ENCODE measurements around the gene BHLHE23. TPM values are rescaled to one million over a fixed set of nuclear protein-coding genes. Genes with fewer than 3 reads are reported as not detected.

BHLHE23 gene
- total and polyA plus RNA-seq, 5 donors from 2014 or later: not detected

DNA sequence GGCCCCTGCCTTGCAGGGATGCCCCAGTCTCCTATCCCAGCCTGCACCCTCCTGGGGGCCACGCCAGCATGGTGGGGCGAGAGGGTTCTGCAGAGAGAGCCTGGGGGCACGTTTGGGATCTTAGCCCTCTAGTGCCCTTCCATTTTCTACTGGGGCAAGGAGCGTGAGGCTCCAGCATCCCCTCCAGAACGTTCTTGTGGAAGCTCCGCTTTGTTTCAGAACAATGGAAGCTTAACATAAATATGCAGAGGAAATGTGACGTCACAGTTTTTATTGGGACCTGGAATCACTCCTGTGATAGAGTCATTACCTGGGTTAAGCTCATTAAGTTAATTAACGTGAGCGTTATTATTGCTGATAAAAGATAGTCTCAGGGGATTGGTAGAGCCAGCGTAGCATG, 19.6 kb downstream of the BHLHE23 start:
- Mint-ChIP-seq H3K4me3 (no peak overlapping the region), H3K27me3 (peaks cover 31% of the 10 kb centered on the region), H3K4me1 (peaks cover 0 to 6% (median 3%) of the 10 kb centered on the region in 4 donors), H3K36me3 (no peaks in the 10 kb centered on the region), H3K9me3 (no peaks in the 10 kb centered on the region), H3K27ac (no peak overlapping the region)
- Histone ChIP-seq H3K9me3 (ENCODE audit: control insufficient read depth in 2 of 2, low read length in 2 of 2) (no peaks in the 10 kb centered on the region), H3K4me1 (ENCODE audit: control insufficient read depth, insufficient read depth, low read length, poor library complexity, severe bottlenecking) (peaks cover 12% of the 10 kb centered on the region), H3K4me3 (ENCODE audit: low read depth, low read length) (no peak overlapping the region), H3K36me3 (ENCODE audit: control insufficient read depth, insufficient read depth, low read length) (no peaks in the 10 kb centered on the region), H3K27me3 (ENCODE audit: control insufficient read depth, insufficient read depth, low read length) (peaks cover 4% of the 10 kb centered on the region), H3K27ac (ENCODE audit: insufficient read depth, low read length, poor library complexity, severe bottlenecking) (no peak overlapping the region)
- ATAC-seq (ENCODE audit: low read depth in 2 of 2): no peak
- DNase-seq: no peak

DNA sequence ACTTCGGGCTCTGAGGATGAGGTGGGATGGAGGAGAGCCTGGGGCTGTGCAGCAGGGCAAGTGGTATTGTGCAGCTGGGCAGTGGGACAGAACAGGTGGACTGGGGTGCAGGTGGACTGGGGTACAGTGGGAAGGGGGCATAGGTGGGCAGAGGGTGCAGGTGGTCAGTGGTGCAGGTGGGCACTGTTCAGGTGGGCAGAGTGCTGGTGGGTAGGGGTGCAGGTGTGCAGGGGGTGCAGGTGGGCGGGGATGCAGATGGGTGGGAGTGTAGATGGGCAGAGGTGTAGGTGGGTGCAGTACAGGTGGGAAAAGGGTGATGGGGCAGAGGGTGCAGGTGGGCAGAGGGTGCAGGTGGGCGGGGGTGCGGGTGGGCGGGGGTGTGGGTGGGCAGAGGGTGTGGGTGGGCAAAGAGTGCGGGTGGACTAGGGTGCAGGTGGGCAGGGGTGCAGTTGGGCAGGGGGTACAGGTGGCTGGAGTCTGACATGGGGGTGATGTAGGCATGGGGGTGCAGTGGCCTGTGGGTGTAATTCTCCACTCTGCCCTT, 20.4 kb downstream of the BHLHE23 start:
- H3K4me3 ChIP-seq (ENCODE audit: low read depth, low read length): no peak overlapping the region
- H3K36me3 Mint-ChIP-seq: no peaks in the 10 kb centered on the region
- no peaks in the 10 kb centered on the region for H3K36me3 ChIP-seq (ENCODE audit: control insufficient read depth, insufficient read depth, low read length)
- no peaks in the 10 kb centered on the region for H3K9me3 Mint-ChIP-seq
- H3K4me1 Mint-ChIP-seq: peaks cover 0 to 10% (median 3%) of the 10 kb centered on the region in 4 donors
- peaks cover 4% of the 10 kb centered on the region for H3K27me3 ChIP-seq (ENCODE audit: control insufficient read depth, insufficient read depth, low read length)
- H3K4me3 Mint-ChIP-seq: no peak overlapping the region
- no peaks in the 10 kb centered on the region for H3K9me3 ChIP-seq (ENCODE audit: control insufficient read depth in 2 of 2, low read length in 2 of 2)
- ATAC-seq (ENCODE audit: low read depth in 2 of 2): no peak
- DNase-seq: no peak
- no peak overlapping the region for H3K27ac Mint-ChIP-seq
- H3K27ac ChIP-seq (ENCODE audit: insufficient read depth, low read length, poor library complexity, severe bottlenecking): no peak overlapping the region
- H3K27me3 Mint-ChIP-seq: peaks cover 36% of the 10 kb centered on the region
- peaks cover 20% of the 10 kb centered on the region for H3K4me1 ChIP-seq (ENCODE audit: control insufficient read depth, insufficient read depth, low read length, poor library complexity, severe bottlenecking)

DNA sequence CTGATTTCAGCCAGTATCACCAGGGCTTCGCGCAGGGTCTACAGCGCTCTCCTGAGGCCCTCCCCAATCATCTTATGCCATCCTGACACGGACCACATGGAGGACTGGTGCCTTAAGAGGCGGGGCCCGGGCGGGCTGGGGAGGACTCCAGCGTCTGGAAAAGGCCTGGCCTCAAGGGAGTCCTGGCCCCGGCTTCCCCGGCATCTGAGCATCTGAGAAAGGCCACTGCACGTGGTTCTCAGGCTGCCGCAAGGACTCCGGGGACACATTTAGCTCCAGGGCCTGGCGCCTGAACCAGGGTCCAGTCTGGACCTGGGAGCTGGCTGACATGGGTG, 21.4 kb downstream of the BHLHE23 start:
- H3K36me3 Mint-ChIP-seq: no peaks in the 10 kb centered on the region
- H3K36me3 ChIP-seq (ENCODE audit: control insufficient read depth, insufficient read depth, low read length): no peaks in the 10 kb centered on the region
- H3K4me1 Mint-ChIP-seq: peaks cover 0 to 15% (median 4%) of the 10 kb centered on the region in 4 donors
- peaks cover 7% of the 10 kb centered on the region for H3K27me3 ChIP-seq (ENCODE audit: control insufficient read depth, insufficient read depth, low read length)
- DNase-seq (no peak), ATAC-seq (ENCODE audit: low read depth in 2 of 2) (no peak)
- H3K4me1 ChIP-seq (ENCODE audit: control insufficient read depth, insufficient read depth, low read length, poor library complexity, severe bottlenecking): peaks cover 27% of the 10 kb centered on the region
- H3K27me3 Mint-ChIP-seq: peaks cover 45% of the 10 kb centered on the region
- H3K27ac Mint-ChIP-seq: no peak overlapping the region
- no peak overlapping the region for H3K27ac ChIP-seq (ENCODE audit: insufficient read depth, low read length, poor library complexity, severe bottlenecking)
- no peaks in the 10 kb centered on the region for H3K9me3 ChIP-seq (ENCODE audit: control insufficient read depth in 2 of 2, low read length in 2 of 2)
- H3K4me3 Mint-ChIP-seq: no peak overlapping the region
- no peaks in the 10 kb centered on the region for H3K9me3 Mint-ChIP-seq
- H3K4me3 ChIP-seq (ENCODE audit: low read depth, low read length): no peak overlapping the region

DNA sequence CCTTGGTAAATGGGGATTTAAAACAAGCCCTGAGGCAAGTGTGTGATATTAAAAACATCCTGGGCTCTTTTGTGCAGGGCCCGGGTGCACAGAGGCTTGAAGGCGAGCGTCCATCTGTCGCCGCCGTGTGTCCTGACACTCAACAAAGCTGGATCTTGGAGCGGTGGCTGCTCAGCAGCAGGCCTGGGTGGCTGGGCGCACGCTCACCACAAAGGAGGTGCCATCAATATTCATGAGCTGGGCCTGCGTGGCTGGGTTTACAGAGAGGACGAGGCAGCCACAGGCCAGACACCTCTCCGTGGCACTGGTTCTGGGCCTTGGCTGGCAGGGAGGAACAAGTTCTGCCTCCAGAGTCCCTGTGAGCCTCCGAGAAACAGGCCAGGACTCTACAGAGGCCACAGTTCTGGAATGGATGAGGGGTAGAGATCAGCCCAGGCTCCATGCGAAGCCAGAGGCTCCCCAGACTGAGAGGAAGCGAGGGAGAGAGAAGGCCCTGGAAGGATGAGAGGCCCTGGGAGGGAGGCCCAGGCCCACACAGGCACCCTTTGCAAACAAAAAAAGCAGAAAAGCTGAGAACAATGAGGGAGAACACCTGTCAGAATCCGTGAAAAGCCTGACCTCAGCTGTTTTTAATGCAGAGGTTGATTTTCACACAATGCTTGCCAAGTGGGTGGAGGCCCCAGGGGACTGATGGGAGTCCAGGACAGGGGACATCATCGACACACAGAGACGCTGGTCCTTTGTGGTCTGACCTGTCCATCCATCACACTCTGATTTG, 21.9 kb downstream of the BHLHE23 start:
- H3K27ac Mint-ChIP-seq: no peak overlapping the region
- H3K4me1 Mint-ChIP-seq: peaks cover 0 to 17% (median 7%) of the 10 kb centered on the region in 4 donors
- no peak for ATAC-seq (ENCODE audit: low read depth in 2 of 2)
- Histone ChIP-seq H3K4me3 (ENCODE audit: low read depth, low read length) (no peak overlapping the region), H3K4me1 (ENCODE audit: control insufficient read depth, insufficient read depth, low read length, poor library complexity, severe bottlenecking) (peaks cover 30% of the 10 kb centered on the region), H3K27me3 (ENCODE audit: control insufficient read depth, insufficient read depth, low read length) (peaks cover 9% of the 10 kb centered on the region), H3K27ac (ENCODE audit: insufficient read depth, low read length, poor library complexity, severe bottlenecking) (no peak overlapping the region), H3K36me3 (ENCODE audit: control insufficient read depth, insufficient read depth, low read length) (no peaks in the 10 kb centered on the region), H3K9me3 (ENCODE audit: control insufficient read depth in 2 of 2, low read length in 2 of 2) (no peaks in the 10 kb centered on the region)
- no peaks in the 10 kb centered on the region for H3K9me3 Mint-ChIP-seq
- no peak for DNase-seq
- H3K36me3 Mint-ChIP-seq: no peaks in the 10 kb centered on the region
- H3K4me3 Mint-ChIP-seq: peak overlapping the region in 1 of 4 donors; percentile 52
- peaks cover 48% of the 10 kb centered on the region for H3K27me3 Mint-ChIP-seq

DNA sequence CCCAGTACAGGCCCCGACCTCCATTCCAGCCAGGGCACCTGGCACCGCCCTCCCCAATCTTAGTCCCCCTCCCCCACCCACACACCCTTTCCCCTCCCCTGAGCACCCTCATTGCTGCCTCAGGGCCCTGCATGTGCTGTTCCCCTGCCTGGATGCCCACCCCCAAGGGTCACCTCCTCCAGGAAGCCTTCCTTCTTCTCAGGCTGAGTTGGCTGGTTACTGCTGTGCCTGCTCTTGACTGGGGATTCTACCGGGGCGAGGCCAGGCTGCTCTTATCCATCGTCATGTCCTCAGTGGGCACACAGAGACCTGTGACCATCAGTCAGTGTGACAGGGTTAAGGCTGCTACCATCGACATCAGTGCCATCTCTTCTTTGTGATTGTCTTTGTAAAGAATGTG, 23.6 kb downstream of the BHLHE23 start:
- Mint-ChIP-seq H3K36me3 (no peaks in the 10 kb centered on the region), H3K4me1 (peaks cover 0 to 21% (median 9%) of the 10 kb centered on the region in 4 donors), H3K4me3 (no peak overlapping the region), H3K27ac (no peak overlapping the region), H3K27me3 (peaks cover 53% of the 10 kb centered on the region), H3K9me3 (no peaks in the 10 kb centered on the region)
- peaks cover 18% of the 10 kb centered on the region for H3K27me3 ChIP-seq (ENCODE audit: control insufficient read depth, insufficient read depth, low read length)
- no peak for DNase-seq
- no peak overlapping the region for H3K27ac ChIP-seq (ENCODE audit: insufficient read depth, low read length, poor library complexity, severe bottlenecking)
- H3K36me3 ChIP-seq (ENCODE audit: control insufficient read depth, insufficient read depth, low read length): no peaks in the 10 kb centered on the region
- ATAC-seq (ENCODE audit: low read depth in 2 of 2): no peak
- no peak overlapping the region for H3K4me3 ChIP-seq (ENCODE audit: low read depth, low read length)
- peaks cover 29% of the 10 kb centered on the region for H3K4me1 ChIP-seq (ENCODE audit: control insufficient read depth, insufficient read depth, low read length, poor library complexity, severe bottlenecking)
- no peaks in the 10 kb centered on the region for H3K9me3 ChIP-seq (ENCODE audit: control insufficient read depth in 2 of 2, low read length in 2 of 2)

DNA sequence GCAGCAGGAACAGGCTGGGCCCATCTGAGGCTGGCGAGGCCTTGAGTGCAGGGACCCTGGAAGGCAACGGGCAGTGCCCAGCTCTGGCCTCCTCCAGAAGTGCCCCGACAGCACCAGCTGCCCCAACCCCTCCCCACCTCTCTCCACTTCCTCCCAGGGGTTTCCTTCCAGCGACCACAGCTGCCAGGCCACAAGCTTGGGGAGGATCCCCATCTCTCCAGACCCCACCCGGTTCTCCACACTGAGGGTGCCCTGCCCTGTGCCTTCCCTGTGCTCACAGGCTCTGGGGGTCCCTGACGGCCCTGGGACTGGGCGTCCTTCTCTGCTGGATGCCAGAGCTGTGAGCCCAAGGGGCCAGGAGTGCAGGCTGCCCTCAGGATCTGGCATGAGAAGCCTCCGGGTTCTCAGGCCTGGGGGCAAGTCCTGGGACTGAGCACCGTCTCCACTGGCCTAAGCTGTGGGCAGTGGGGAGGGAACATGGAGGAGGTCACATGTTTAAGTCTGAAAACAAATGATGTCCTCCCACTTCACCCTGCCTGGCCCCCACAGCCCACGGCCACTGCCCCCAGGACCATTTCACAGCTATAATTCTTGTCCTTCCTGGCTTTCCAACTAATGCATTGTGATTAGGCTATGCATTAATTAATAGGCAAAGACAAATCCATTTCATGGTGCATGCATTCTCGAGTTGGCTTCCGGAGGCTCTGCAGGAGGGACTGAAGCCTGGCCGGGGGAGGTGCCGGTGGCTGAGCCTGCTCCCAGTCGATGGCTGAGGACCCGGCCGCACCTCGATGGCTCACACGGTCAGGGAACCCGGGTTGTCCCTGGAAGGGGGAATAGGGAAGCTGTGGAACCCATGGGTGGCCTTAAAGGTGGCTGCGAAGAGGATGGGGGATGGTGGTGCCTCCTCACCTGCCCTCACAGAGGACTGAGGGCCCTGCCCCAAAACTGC, 24.4 kb downstream of the BHLHE23 start:
- no peaks in the 10 kb centered on the region for H3K9me3 ChIP-seq (ENCODE audit: control insufficient read depth in 2 of 2, low read length in 2 of 2)
- H3K4me3 ChIP-seq (ENCODE audit: low read depth, low read length): no peak overlapping the region
- H3K27ac ChIP-seq (ENCODE audit: insufficient read depth, low read length, poor library complexity, severe bottlenecking): no peak overlapping the region
- Mint-ChIP-seq H3K27ac (no peak overlapping the region), H3K4me1 (peaks cover 5 to 29% (median 15%) of the 10 kb centered on the region in 4 donors), H3K9me3 (no peaks in the 10 kb centered on the region), H3K36me3 (no peaks in the 10 kb centered on the region), H3K27me3 (peaks cover 62% of the 10 kb centered on the region), H3K4me3 (no peak overlapping the region)
- no peaks in the 10 kb centered on the region for H3K36me3 ChIP-seq (ENCODE audit: control insufficient read depth, insufficient read depth, low read length)
- H3K4me1 ChIP-seq (ENCODE audit: control insufficient read depth, insufficient read depth, low read length, poor library complexity, severe bottlenecking): peaks cover 38% of the 10 kb centered on the region
- ATAC-seq (ENCODE audit: low read depth in 2 of 2) (no peak), DNase-seq (no peak)
- peaks cover 19% of the 10 kb centered on the region for H3K27me3 ChIP-seq (ENCODE audit: control insufficient read depth, insufficient read depth, low read length)

DNA sequence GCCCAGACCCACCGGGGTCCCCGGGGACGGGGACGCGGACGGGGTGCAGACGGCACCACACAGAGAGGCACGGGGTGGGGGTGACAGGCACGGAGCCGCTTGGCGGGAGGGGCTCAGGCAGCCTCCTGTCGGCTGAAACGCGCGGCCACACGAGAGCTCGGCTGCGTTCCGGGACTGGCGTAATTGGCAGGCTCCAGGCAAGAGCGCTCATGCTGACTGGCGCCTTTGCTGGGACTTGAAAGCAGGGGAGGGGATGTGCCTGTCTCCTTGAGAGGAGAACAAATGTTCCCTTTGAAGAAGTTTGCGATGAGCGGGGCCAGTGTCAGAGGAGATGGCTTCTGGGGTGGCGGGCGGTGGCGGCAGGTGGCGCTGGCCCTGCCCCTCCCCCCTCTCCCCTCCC, 25.8 kb downstream of the BHLHE23 start:
- Histone ChIP-seq H3K4me3 (ENCODE audit: low read depth, low read length) (no peak overlapping the region), H3K27me3 (ENCODE audit: control insufficient read depth, insufficient read depth, low read length) (peaks cover 19% of the 10 kb centered on the region), H3K4me1 (ENCODE audit: control insufficient read depth, insufficient read depth, low read length, poor library complexity, severe bottlenecking) (peaks cover 44% of the 10 kb centered on the region), H3K27ac (ENCODE audit: insufficient read depth, low read length, poor library complexity, severe bottlenecking) (no peak overlapping the region), H3K36me3 (ENCODE audit: control insufficient read depth, insufficient read depth, low read length) (no peaks in the 10 kb centered on the region), H3K9me3 (ENCODE audit: control insufficient read depth in 2 of 2, low read length in 2 of 2) (no peaks in the 10 kb centered on the region)
- DNase-seq (peak; percentile 26 to 58 (median 32)), ATAC-seq (ENCODE audit: low read depth in 2 of 2) (no peak)
- no peaks in the 10 kb centered on the region for H3K36me3 Mint-ChIP-seq
- peak overlapping the region in 1 of 4 donors; percentile 35 for H3K4me3 Mint-ChIP-seq
- peaks cover 65% of the 10 kb centered on the region for H3K27me3 Mint-ChIP-seq
- H3K27ac Mint-ChIP-seq: no peak overlapping the region
- H3K9me3 Mint-ChIP-seq: no peaks in the 10 kb centered on the region
- peaks cover 5 to 37% (median 20%) of the 10 kb centered on the region in 4 donors for H3K4me1 Mint-ChIP-seq
